ENCODE results near the gene ALG1.
"Not testable (repeated sequence)": the region's sequence is repeated elsewhere in the genome, so short reads cannot be mapped to it uniquely, and the experiment has no call there.

The ALG1 gene

DNA sequence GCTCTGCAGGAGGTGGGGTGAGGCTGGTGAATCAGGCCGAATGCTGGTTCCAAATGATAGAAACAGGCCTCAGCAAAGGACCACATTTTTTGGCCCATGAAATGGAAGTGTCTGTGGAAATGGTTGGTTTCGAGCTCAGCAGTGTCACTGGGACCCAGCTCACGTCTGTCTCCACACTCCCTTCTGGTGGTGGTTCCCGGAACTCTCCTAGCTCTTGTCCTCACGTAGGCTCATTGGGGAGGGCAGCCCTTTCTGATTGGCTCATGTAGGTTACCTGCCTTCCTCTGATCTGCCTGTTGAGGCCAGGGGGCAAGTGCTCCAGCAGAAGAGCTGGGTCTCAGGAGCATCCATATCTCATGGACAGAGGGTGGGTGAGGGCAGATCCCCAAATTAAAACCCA lies 4.0 kb downstream of the ALG1 start:
- no peaks in the 10 kb centered on the region for H3K27me3 ChIP-seq (ENCODE audit: insufficient read depth, poor library complexity, severe bottlenecking)
- no peak overlapping the region for H3K4me3 ChIP-seq (replicated peaks; ENCODE audit: insufficient read depth, low read length)
- DNase-seq (ENCODE audit: low read depth in 1 of 2, low spot score in 1 of 2): no peak
- TF ChIP-seq GABPA (IDR thresholded peaks at IDR 0.05; ENCODE audit: low read depth) (no peak), POLR2AphosphoS5 (IDR thresholded peaks at IDR 0.05; ENCODE audit: low read depth) (no peak), SPI1 (IDR thresholded peaks at IDR 0.05; ENCODE audit: borderline replicate concordance, low read depth) (no peak)
- TF ChIP-seq, protein P1, sequence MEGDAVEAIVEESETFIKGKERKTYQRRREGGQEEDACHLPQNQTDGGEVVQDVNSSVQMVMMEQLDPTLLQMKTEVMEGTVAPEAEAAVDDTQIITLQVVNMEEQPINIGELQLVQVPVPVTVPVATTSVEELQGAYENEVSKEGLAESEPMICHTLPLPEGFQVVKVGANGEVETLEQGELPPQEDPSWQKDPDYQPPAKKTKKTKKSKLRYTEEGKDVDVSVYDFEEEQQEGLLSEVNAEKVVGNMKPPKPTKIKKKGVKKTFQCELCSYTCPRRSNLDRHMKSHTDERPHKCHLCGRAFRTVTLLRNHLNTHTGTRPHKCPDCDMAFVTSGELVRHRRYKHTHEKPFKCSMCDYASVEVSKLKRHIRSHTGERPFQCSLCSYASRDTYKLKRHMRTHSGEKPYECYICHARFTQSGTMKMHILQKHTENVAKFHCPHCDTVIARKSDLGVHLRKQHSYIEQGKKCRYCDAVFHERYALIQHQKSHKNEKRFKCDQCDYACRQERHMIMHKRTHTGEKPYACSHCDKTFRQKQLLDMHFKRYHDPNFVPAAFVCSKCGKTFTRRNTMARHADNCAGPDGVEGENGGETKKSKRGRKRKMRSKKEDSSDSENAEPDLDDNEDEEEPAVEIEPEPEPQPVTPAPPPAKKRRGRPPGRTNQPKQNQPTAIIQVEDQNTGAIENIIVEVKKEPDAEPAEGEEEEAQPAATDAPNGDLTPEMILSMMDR (IDR thresholded peaks at IDR 0.05; ENCODE audit: insufficient read depth, low read length): no peak
- TF ChIP-seq, protein P2, sequence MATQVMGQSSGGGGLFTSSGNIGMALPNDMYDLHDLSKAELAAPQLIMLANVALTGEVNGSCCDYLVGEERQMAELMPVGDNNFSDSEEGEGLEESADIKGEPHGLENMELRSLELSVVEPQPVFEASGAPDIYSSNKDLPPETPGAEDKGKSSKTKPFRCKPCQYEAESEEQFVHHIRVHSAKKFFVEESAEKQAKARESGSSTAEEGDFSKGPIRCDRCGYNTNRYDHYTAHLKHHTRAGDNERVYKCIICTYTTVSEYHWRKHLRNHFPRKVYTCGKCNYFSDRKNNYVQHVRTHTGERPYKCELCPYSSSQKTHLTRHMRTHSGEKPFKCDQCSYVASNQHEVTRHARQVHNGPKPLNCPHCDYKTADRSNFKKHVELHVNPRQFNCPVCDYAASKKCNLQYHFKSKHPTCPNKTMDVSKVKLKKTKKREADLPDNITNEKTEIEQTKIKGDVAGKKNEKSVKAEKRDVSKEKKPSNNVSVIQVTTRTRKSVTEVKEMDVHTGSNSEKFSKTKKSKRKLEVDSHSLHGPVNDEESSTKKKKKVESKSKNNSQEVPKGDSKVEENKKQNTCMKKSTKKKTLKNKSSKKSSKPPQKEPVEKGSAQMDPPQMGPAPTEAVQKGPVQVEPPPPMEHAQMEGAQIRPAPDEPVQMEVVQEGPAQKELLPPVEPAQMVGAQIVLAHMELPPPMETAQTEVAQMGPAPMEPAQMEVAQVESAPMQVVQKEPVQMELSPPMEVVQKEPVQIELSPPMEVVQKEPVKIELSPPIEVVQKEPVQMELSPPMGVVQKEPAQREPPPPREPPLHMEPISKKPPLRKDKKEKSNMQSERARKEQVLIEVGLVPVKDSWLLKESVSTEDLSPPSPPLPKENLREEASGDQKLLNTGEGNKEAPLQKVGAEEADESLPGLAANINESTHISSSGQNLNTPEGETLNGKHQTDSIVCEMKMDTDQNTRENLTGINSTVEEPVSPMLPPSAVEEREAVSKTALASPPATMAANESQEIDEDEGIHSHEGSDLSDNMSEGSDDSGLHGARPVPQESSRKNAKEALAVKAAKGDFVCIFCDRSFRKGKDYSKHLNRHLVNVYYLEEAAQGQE (IDR thresholded peaks at IDR 0.05; ENCODE audit: insufficient replicate concordance, low read depth): no peak
- no peak overlapping the region for H3K27ac ChIP-seq (replicated peaks)

DNA sequence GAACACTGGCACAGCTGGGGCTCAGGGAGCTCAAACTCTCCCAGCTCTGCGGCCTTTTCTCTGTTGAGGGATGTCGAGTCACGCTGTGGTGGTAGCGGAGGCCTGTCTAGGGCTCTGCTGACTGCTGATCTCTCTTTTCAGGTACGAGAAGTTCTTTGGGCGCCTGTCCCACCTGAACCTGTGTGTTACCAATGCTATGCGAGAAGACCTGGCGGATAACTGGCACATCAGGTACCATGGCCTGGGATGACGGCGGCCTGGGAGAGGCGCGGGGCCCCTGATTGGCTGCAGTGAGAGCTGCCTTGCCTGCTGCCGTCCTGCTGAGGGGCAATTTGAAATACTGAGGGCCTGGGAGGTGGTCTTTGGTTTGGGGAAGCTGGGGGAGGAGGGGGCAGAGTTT lies 5.7 kb downstream of the ALG1 start:
- no peaks in the 10 kb centered on the region for H3K27me3 ChIP-seq (ENCODE audit: insufficient read depth, poor library complexity, severe bottlenecking)
- TF ChIP-seq SPI1 (IDR thresholded peaks at IDR 0.05; ENCODE audit: borderline replicate concordance, low read depth): no peak
- no peak for TF ChIP-seq GABPA (IDR thresholded peaks at IDR 0.05; ENCODE audit: low read depth)
- H3K4me3 ChIP-seq (replicated peaks; ENCODE audit: insufficient read depth, low read length): no peak overlapping the region
- no peak overlapping the region for H3K27ac ChIP-seq (replicated peaks)
- no peak for DNase-seq (ENCODE audit: low read depth in 1 of 2, low spot score in 1 of 2)

DNA sequence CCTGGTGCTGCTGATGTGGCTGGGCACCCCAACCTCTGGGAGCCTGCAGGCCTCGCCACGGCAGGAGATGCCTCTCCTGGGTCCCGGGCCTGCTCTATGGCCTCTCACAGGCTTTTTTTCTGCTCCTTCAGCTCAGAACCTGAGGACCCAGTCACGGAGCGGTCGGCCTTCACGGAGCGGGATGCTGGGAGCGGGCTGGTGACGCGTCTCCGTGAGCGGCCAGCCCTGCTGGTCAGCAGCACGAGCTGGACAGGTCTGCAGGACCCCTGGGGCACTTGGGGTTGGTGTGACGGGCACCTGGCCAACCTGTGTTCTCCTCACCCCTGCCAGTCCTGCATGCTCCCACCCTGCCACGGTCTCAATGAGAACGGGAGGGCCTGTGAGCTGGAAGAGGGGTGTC lies 7.0 kb downstream of the ALG1 start:
- Histone ChIP-seq H3K27me3 (ENCODE audit: insufficient read depth, poor library complexity, severe bottlenecking) (no peaks in the 10 kb centered on the region), H3K27ac (replicated peaks) (no peak overlapping the region), H3K4me3 (replicated peaks; ENCODE audit: insufficient read depth, low read length) (no peak overlapping the region)
- TF ChIP-seq SPI1 (IDR thresholded peaks at IDR 0.05; ENCODE audit: borderline replicate concordance, low read depth): no peak
- TF ChIP-seq, protein P1 (IDR thresholded peaks at IDR 0.05; ENCODE audit: insufficient read depth, low read length): no peak
- TF ChIP-seq POLR2AphosphoS5 (IDR thresholded peaks at IDR 0.05; ENCODE audit: low read depth): no peak
- TF ChIP-seq, protein P2 (IDR thresholded peaks at IDR 0.05; ENCODE audit: insufficient replicate concordance, low read depth): no peak
- TF ChIP-seq GABPA (IDR thresholded peaks at IDR 0.05; ENCODE audit: low read depth): no peak
- DNase-seq (ENCODE audit: low read depth in 1 of 2, low spot score in 1 of 2): no peak

DNA sequence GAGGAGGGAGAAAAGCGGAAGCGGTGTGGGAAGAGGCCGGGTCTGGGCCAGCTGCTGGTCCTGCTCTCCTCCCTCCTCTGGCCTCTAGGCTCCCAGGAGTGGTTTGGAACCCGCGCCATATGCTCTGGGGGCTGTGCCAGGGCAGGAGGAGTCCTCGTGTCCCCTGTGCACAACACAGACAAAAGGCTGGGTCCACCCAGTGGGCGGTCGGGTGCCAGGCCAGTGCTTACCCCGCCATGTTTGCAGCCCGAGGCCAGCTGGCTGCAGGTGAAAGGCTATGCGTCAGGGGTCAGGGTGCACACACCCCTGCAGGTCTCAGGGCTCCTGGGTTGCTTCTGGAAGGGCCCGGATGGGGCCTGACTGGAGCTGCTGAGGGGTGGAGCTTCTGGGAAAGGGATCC lies 8.8 kb downstream of the ALG1 start:
- not testable (repeated sequence) for H3K27ac ChIP-seq (replicated peaks); H3K4me3 ChIP-seq (replicated peaks; ENCODE audit: insufficient read depth, low read length); H3K27me3 ChIP-seq (ENCODE audit: insufficient read depth, poor library complexity, severe bottlenecking); DNase-seq (ENCODE audit: low read depth in 1 of 2, low spot score in 1 of 2)

DNA sequence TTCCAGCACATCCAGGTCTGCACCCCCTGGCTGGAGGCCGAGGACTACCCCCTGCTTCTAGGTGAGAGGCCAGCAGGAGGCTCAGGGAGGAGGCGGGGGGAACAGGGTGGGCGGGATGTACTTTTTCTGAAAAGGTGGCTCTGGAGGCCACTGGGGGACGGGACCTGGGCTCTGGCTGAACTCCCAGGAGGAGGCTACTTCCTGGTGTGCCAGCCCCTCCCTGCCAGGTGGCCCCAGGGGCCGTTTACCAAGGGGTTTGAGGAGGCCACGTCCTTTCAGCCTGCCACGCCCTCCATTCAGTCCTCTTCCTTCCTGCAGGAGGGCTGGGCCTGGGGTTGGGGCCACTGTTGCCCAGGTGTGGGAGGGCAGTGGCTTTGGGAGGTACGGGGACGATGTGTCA lies 9.4 kb downstream of the ALG1 start:
- not testable (repeated sequence) for H3K27me3 ChIP-seq (ENCODE audit: insufficient read depth, poor library complexity, severe bottlenecking); H3K4me3 ChIP-seq (replicated peaks; ENCODE audit: insufficient read depth, low read length); H3K27ac ChIP-seq (replicated peaks); DNase-seq (ENCODE audit: low read depth in 1 of 2, low spot score in 1 of 2)

DNA sequence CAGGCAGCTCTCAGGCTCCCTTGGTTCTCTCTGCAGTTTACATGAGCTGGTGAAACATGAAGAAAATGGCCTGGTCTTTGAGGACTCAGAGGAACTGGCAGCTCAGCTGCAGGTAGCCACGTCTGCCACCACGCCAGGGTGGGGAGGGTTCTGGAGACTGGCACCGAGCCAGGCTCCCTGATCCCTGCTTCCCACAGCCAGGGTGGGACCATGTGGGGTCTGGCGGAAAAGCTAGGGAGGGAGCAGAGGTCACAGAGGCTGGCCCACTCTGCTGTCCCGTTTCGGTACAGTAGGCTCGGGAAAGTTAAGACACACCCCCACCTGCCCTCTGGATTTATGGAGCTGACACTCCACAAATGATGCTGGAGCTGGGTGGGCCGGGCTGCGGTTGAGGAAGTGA lies 12.0 kb downstream of the ALG1 start:
- H3K27ac ChIP-seq (replicated peaks); H3K27me3 ChIP-seq (ENCODE audit: insufficient read depth, poor library complexity, severe bottlenecking): not testable (repeated sequence)

DNA sequence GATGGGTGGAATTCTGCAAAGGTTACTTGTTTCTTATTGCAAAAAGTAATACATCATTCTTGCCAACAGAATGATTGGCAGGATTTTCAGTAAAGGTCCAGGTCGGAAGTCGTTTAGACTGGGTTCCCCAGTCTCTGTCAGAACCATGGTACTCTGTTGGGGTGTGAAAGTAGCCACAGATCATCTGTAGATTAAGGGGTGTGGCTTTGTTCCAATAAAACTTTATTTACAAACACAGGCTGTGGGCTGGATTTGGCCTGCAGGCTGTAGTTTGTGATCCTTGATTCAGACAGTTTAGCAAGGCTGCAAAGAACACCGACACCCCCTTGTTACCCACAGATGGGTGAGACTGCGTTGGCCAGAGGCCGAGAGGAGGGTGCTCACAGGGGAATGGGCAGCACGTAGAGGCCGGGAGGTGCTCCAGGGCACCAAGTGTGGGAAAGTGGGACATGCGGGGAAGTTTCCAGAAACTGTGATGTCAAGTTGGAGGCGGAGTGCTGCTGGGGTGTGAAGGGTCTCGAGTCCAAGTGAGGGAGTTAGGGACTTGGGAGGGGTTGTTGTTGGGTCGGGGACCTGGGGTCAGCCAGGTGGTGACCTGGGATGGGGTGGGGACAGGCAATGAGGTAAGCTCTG lies 12.6 kb downstream of the ALG1 start:
- H3K27me3 ChIP-seq (ENCODE audit: insufficient read depth, poor library complexity, severe bottlenecking); DNase-seq (ENCODE audit: low read depth in 1 of 2, low spot score in 1 of 2); H3K27ac ChIP-seq (replicated peaks); H3K4me3 ChIP-seq (replicated peaks; ENCODE audit: insufficient read depth, low read length): not testable (repeated sequence)

More for the DNA sequence above, 12.0 kb downstream of the ALG1 start:
- H3K4me3 ChIP-seq (replicated peaks; ENCODE audit: insufficient read depth, low read length); DNase-seq (ENCODE audit: low read depth in 1 of 2, low spot score in 1 of 2): not testable (repeated sequence)

All from HL-60 (cell line).